ENCODE data around the gene APOA1.

APOA1 gene

DNA sequence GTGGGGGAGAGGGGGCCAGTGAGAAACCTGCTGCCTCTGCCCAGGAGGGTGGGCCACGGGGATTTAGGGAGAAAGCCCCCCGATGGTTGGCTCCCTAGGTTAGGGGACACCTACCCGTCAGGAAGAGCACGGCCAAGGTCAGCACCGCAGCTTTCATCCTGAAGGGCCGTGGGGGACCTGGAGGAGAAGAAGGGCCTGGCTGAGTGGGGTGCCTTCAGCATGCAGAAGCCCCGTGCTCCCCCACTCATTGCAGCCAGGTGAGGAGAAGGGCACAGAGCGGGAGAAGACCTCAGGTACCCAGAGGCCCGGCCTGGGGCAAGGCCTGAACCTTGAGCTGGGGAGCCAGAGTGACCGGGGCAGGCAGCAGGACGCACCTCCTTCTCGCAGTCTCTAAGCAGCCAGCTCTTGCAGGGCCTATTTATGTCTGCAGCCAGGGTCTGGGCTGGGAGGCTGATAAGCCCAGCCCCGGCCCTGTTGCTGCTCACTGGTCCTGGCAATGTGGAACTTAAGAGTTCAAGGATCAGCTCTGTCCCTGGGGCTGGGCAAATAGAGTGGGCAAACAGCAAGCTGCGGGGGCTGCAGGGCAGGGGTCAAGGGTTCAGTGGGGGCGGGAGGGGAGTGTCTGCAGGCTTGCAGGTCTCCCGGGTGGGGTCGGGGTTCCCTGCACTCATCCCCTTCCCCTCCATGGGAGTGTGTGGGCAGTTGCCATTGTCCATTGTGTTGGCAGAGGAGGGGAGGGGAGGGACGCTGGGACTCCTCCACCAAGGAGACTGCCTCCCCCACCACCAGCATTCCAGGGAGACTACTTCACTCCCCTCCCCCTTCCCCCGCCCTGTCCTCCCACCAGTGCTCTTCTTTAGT is at the start of gene APOA1:
APOA1 (minus strand) TSS at position 392 of the 861 bp plus-strand sequence; CDS start at position 157, 235 bp downstream.
- DNase-seq = no peak

DNA sequence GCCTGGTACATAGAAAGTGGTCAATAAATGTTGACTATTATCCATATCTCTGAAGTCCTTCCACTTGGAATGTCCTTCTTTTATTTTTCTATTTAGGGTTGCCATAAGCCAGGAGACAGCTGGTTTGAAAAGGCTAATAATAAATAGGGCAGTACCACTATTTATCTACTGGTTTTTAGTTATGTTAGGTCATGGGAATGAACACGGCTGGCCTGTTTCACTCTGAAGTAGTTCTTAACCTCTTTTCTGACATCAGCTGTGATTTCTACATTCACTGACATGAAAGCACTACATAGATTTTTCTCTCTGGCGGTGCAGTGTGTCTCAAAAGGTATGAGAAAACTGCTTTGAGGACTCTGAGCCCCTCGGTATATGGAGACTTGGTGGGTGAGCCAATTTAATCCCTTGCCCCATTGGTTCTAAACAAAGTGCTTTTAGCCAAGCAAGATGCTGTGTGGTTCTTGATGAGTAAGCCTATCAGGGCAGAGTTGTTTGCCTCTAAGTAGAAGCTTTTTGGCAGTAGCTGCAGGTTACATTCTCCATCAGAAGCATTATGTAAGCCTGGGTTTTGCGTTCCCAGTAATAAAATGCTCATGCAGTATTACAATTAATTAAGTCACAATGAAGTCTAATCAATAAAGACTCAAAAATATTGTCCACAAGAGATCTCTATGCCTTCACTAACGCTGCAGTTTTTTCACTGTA is 48.7 kb upstream of the APOA1 start:
- no peak for DNase-seq

DNA sequence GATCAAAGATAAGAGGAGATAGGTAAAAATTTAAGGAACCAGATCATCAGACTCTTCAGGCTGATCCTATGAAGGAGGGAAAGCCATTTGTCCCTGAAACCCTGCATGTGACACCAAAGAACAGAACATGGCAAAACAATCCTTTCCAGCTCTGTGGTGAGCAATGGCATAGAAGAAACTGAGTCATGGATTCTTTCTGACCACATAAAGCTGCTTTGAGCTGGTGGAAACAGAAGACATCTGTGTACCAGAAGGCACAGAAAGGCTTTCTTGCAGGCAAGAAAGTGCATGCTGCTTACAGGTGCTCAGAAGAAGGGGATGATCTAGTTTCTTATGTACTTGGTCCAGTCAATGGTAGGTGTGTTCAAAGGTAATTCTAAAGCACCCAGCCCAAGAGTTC is 45.0 kb upstream of the APOA1 start:
- DNase-seq = no peak

DNA sequence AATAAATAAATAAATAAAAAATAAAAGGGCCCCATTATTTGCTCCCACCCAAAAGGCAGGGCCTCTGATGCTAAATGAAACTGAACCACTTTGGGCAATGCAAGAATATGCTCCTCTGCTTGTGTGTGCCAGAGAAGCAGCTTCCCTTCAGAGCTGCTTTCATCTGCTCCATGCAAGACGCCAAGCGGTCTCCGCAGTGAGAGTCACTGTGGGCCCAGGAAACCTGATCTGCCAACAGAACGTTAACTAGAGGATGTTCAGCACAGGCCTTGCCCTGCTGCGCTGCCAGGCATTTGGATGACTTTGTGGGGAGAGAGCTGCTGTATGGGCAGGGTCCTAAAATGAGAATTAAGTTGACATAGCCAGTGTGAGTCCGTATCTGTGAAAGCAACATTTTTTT is 43.7 kb upstream of the APOA1 start:
- no peak for DNase-seq

DNA sequence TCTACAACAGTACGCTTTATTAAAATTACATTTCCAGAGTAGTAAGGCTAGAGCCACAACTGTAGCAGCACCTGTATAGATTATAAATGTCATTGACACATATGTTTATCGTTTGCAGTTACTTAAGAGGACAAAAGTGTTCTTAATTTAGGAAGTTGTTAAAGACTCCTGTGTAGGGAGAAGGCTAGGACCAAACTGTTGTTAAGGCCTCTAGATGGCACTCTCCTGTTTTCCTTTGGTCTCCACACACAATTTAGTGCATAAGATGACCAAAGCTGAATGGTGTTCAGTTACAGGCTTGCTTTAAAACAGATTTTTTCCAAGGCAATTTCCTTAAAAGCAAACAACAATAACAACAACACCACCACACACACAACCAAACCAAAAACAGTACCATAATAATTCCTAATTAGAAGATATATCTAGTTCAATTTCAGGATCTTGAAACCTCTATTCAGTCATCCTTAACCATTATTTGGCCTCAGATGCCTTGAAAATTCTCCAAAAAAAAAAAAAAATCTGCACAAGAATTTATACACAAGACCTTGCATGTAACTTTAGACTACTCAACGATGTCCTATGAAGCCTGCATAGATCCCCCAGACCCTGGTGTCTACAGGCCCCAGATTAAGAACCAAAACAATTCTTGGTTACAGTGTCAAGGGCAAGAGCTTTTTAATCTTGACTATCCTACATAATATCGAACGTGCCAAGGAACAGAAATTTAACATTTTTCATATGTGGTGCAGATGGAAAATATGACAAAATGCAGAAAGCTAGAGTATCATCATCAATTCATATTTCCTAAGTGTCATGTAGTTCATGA is 42.6 kb upstream of the APOA1 start:
- DNase-seq = no peak

DNA sequence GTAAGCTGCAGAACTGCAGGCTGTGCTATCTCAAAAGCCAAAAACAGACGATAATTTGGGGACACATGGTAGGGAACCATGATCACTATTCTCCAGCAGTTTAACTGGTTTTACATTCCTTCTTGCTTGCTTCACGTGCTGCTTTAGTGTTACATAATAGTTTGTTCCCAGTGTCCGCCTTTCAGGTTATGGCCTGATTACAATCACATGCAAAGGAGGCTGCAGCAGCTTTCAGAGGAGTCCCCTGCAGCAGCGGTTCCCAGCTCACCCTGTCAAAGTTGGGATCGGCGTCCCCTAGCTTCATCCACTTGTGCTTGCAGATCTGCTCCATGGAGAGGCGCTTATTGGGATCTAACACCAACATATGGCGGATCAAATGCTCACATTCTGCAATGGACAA is 39.2 kb upstream of the APOA1 start:
- DNase-seq = no peak

DNA sequence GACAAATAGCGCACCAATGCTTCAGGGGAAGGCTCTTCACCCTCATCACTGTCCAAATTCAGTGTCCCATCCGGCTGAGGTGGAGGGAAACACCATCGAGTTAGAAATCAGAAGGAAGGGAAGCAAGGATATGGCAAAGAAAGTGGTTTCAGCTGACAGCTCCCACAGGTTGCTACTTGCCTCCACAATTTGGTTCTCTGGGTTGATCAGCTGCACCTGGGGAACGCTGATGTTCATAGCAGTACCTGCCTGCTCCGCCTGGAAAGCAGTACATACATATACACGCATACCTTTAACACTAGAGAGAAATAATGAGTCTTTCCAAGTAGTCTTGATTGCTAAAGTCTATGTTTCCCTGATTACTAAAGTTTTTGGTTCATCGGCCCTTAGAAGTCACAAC is 37.8 kb upstream of the APOA1 start:
- no peak for DNase-seq

DNA sequence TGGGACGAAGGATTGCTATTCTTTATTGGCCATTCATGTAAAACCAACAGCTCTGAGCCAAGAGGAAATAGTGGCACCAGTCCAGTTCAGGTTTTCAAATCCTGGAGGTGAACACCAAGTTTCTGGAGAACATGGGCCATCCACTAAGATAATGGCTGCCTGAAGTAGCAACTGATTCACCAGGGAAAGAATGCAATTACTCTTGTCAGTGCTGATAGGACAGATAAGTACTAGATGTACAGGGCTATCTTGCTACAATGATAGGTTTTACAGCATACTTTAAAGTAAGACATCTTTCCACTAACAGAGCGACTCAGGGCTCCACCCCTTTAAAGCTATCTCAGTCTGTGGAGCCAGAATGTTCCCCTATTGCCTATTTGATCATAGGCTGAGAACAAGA is 36.8 kb upstream of the APOA1 start:
- DNase-seq = no peak

DNA sequence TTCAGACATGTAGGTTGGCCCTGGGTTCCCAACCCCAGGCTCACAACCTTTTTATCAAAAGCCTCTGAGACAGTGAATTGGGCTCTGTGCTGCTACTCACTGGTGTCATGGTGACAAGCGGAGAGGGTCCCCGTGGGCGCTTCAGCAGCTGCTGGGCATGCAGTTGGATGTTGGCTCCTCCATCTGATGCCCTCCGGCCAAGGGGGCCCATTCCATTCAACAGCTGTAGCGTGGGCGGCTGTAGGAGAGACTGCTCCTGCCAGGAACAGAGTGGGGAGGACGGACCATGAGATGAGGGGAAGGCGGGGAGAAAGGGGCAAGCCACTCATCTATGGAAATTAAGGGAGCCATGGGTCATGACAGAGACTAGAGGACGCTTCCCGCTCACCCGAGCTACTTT is 36.0 kb upstream of the APOA1 start:
- DNase-seq = no peak

DNA sequence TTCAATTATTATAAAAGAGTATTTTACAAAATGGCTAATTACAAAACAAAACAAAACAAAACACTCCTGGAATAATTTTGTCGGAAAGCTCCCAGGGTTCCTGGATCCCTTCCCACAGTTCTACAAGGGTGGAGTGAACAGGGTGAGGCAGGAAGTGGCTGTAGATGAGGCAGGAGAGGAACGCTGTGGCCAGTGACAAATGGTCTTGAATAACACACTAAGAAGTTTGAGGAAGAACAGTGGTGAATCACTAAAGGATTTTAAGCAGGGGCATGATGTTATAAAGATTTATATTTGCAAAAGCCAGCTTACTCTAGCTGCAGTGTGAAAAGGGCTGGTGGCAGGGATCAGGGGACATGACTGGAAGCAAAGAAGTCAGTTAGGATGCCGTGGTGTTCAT is 33.8 kb upstream of the APOA1 start:
- no peak for DNase-seq

DNA sequence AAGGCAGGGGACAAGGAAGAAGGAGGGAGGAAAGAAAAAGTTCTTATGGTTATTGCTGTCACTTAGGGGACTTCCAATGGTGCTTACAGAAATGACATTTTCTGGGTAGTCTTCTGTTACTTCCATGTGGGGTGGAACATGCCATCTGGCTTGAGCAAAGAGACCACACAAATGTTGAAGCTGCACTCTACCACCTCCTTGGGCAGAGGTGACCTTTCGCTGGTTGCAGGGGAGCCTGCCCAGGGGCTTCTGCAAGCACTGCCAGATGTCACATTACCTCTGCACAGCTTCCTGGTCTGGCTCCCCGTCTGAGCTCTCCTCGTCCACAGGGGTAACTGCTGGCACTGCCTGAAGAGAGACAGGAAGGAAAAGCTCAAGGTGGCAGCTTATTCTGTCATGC is 32.6 kb upstream of the APOA1 start:
- no peak for DNase-seq

DNA sequence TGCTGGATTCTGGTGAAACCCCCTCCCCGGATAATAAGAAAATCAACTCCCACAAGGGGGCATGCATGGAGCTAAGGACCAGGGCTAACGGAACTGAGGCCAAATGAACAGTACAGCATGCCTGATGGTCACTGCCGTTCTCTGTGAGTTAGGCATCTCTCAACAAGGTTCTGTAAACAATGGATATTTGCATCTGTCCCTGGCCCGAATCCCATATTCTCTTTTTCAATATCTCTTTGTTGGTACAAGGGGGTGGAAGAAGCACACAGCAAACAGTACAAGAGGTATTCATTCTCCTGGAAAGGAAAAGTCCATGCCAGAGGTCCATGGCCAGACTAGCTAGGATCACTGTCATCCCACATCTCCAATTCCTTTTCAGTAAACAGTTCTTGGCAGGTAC is 32.2 kb upstream of the APOA1 start:
- no peak for DNase-seq

DNA sequence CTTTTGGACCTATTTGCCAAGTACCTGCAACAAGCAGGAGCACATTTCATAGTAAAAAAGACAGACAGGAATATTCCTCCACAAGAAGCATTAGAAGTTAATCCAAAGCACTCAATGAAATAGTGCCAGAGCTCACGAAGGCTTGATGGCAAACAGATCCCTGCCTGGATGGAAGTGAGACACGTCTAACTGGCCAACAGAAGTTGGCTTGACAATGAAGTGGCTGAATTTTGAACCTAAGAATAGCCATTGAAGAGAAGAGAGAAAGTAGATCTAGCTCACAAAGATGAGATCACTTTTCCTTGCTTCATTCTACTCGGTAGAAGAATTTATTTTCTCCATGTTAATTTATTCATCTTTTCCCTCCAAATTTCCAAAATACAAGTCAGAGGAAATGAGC is 30.6 kb upstream of the APOA1 start:
- DNase-seq = no peak

DNA sequence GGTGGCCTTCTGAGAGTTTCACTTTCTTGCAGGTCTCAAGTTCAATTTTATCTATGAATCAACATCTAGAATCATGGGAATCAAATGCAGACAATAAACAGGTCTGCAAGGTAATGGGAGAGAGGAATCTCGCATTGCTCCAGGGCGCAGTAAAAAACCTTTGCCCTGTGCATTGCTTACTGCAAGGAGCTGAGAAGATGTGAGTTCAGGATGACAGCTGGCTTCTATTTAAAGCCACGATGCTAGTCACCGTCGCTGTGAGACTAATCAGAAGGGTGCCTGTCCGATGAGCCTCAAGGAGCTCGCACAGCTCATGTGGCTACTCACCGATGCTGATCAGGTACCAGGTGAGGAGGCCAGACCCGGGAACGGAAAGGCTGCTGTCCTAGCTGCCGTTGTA is 30.2 kb upstream of the APOA1 start:
- DNase-seq = no peak

DNA sequence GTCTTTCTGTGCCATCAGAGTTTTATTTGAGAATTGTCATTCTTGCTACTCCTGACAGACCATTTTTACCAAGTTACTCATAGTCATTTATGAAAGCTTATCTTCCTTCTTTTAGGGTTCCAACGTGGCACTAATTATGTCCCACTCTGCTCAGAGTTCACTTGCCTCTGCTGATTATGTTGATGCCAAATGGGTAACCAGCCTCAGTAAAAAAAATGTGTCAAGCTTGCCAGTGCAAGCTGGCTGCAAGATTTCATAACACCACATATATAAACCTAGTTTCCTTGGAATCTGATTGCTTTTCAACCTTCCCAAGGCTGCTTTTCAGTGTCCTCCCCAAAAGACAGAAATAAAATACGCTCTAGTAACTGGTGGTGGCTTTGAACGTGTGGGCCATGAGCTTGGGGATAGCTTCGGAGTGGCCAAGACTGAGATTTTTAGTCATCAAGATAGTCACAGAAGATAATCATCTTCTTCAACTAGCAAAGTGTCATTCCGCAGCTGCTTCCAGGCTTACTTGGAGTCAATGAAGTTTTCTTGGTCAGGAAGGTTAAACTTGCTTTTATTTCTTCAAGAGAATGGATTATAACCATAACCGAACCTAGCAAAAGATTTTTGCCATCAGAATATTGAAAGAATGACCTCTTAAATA is 29.5 kb upstream of the APOA1 start:
- no peak for DNase-seq

DNA sequence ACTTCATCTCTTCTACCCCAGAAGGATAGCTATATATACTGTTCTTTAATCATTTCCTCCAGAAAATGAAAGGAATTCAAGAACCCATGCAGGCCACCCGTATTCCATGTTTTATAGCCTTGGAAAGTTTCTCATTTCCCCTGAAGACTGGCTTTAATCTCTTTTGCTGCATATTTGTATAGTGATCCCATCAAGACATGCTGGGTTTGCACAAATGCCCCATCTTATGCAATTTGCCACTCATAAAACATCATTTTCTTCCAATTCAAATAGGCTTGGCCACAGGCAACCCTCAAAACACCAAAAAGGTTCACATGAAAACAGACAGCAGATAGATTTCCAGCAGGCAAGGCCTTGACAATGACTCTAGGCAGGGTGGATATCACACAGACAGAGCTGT is 28.3 kb upstream of the APOA1 start:
- DNase-seq = no peak

DNA sequence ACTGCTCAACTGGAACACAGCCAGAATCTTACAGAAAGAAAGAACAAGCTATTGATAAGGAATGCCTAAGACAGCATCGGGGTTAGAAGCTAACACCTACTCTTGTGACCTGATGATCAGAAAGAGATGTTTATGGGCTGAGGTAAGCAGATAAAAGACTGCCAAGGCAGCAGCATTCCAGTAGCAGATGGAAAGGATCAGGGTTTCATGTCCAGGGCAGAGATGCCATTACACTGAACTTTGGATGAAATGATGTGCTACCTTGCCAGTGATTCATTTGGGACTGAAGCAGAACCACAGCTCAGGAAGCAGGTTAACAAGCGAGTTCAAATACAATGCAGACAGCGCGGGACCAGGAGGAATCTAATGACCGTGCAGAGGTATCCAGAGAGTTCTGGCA is 27.1 kb upstream of the APOA1 start:
- DNase-seq = no peak

DNA sequence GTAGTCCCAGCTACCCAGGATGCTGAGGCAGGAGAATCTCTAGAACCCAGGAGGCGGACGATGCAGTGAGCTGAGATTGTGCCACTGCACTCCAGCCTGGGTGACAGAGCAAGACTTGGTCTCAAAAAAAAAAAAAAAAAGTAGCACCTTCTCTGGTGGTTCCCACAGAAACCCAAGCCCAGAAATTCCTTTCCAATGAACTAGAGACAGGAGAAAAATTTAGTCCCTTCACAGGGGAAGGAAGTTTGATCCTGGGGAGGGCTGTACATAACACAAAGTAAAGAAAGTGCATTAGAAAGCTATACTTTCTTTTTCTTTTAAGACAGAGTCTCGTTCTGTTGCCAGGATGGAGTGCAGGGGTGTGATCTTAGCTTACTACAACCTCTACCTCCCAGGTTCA is 25.5 kb upstream of the APOA1 start:
- DNase-seq = no peak

DNA sequence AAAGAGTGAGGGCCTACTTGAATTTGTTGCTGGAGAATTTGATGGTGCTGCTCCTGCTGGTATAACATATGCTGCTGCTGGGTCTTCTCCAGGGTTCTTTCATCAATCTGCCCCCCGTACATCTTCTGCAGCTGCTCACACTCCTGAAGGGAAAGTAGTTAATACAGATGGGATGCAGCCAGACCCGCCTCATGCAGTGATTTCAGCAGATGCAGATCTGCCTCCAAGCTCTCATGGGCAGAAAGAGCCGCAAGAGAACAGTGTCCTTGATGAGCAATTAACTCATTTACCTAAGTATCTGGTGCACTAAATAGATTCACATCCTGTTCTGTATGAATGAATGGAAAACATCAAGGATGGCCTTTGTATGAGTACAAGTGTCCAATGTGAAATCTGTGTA is 24.8 kb upstream of the APOA1 start:
- no peak for DNase-seq

DNA sequence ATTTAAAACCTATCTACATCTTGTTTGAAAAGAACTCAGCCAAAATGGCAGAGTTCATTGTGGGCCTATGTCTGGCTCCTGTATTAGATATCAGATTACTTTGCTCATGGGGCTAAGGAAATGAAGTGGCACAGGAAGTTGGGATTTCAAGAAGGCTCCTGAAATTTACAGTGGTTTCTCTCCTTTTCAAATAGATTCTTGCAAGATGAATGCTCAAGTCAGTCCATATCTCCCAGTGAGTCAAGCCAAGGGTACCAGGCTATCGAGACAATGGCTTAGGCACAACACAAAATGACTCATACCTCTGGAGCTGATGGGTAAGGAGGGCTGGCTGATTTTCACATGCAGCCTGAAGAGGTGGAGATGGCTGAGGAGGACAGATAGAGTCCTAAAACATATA is 24.1 kb upstream of the APOA1 start:
- DNase-seq = no peak

DNA sequence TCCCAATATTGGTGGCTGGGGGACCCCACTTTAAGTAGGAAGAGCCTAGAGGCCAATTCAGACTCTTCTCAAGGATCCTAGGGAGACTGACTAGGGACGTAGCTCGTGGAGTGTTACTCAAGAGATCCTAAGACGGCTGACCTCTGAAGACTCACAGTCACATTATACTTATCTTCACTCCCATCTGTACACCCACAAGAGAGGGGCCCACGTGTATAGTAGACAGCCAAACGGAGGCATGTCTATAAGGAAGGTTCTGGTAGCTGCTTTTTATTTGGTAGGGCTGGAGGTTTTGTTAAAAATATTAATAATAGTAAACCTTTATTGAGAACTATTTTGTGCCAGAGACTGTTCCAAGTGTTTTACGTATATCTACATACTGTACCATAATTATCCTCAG is 22.9 kb upstream of the APOA1 start:
- DNase-seq = no peak

DNA sequence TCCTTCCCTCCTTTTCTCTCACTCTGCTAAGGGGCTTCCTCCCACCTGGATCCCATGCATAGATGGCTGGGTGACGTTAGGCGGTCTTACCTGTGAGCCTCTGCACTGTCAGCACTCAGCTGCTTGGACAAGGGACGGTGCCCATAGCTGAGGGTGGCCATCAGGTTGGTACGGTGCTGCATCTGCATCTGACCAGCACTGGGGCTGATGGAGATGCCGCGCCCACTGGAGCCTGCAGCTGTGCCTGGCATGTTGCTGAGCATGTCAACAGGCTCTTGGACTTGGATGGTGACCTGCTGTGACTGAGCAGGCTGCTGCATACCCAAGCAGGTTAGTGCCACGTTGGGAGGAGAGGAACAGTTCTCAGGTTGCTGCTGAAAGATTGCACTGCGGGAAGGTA is 21.8 kb upstream of the APOA1 start:
- no peak for DNase-seq

DNA sequence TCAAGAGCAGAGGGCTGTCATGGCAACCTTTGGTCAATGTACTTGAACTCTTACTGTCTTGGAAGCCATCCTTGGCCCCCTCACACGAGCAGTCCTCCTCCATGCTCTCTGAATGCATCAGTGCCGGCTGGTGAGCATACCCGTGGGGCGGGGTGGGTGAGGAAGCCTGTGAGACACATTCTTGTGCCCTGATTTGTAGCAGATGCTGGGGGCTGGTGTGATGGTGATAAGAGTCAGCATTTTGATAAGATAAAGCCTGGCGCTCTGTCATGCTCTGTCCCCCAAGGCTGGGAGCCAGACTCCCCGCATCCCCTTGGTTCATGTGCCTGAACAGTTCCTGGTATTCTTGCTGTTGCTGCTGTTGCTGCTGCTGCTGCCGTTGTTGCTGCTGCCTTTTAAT is 20.5 kb upstream of the APOA1 start:
- DNase-seq = no peak

Data from NK-92 treated with Interleukin-12 subunit alpha and Interleukin-12 subunit beta, amount 100 ng/mL, for 24 hours (cell line).